ENCODE results near the gene RNF208.

RNF208 gene

GRCh38 chr9:137237759-137238726 is 16.0 kb upstream of the RNF208 start:
- DNase-seq: peak; percentile 84

- DNase-seq: no peak
Observed at GRCh38 chr9:137236936-137237421, 14.9 kb upstream of the RNF208 start.

GRCh38 chr9:137236238-137236935 is 14.3 kb upstream of the RNF208 start:
- peak; percentile 82 for DNase-seq

DNA sequence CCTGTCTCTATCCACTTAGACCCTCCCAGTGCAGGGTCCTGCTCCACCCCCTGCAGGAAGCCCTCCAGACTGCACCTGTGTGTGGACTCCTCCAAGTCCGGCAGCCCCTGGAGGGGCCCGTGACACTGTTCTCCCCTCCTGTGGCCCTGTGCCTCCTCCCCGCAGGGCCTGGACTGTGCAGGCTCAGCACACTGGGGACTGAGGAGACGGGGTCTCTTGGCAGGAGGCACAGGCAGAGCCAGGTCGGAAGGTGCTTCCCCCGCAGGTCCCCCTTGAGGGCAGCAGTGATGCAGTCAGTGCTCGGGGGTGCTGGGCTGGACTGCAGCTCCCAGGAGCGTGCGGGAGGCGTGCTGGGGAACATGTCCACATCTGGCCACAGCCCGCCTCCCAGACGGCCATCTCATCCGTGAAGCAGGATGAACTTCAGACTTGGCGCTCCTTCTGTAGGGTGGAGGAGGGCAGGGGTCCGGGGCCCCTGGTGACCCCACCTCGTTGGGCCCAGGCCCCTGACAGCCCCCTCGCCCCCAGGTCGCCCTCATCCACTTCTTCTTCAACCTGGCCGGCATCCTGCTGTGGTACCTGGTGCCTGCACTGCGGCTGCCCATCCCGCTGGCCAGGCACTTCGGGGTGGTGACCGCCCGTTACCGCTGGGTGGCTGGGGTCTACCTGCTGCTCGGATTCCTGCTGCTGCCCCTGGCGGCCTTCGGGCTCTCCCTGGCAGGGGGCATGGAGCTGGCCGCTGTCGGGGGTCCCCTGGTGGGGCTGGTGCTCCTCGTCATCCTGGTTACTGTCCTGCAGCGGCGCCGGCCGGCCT is 13.6 kb upstream of the RNF208 start:
- no peak for DNase-seq

GRCh38 chr9:137234758-137235423 is 12.9 kb upstream of the RNF208 start:
- DNase-seq: no peak

GRCh38 chr9:137234055-137234697 is 12.1 kb upstream of the RNF208 start:
- DNase-seq: no peak

DNA sequence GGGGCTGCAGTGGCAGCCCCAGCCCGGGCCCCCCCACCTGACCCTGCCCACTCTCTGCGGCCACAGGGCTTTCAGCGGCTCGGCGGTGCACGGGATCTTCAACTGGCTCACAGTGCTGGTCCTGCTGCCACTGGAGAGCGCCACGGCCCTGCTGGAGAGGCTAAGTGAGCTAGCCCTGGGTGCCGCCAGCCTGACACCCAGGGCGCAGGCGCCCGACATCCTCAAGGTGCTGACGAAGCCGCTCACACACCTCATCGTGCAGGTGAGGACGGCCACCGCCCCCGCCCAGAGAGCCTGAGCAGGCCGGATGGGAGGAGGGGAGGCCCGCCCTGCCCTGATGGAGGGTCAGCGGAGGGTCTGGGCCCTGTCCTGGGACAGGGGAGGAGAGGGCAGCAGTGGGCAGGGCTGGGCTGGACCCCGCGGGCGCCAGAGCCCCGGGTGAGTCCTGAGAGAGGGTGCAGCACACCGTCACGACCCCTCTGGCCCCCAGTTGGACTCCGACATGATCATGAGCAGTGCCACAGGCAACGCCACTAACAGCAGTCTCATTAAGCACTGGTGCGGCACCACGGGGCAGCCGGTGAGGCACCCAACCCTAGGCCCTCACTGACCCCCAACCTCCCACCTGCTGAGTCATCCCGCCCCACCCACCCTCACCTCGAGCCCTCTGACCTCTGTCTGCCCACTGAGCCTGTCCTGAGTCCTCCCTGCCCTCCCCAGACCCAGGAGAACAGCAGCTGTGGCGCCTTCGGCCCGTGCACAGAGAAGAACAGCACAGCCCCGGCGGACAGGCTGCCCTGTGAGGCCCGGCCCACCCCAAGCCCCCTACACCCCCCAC is 11.3 kb upstream of the RNF208 start:
- peak; percentile 32 for DNase-seq

GRCh38 chr9:137232510-137232909 is 10.5 kb upstream of the RNF208 start:
- no peak for DNase-seq

DNA sequence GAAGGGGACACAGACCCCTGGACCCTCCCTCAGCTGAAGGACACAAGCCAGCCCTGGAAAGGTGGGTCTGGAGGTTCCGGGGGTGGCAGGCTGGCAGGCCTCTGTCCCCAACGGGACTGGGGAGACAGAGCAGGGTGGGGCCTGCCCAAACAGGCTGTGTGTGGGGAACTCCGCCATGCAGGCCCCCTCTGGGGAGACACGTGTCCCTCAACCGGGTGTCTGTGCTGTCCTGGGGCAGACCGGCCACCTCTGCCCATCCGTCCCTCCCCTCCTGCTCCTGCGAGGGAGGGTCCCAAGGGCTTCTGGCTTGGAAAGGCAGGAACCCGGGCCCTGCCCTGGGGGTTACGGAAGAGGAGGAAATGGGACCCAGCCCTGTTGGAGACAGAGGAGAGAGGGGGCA is 10.1 kb upstream of the RNF208 start:
- no peak for DNase-seq

DNA sequence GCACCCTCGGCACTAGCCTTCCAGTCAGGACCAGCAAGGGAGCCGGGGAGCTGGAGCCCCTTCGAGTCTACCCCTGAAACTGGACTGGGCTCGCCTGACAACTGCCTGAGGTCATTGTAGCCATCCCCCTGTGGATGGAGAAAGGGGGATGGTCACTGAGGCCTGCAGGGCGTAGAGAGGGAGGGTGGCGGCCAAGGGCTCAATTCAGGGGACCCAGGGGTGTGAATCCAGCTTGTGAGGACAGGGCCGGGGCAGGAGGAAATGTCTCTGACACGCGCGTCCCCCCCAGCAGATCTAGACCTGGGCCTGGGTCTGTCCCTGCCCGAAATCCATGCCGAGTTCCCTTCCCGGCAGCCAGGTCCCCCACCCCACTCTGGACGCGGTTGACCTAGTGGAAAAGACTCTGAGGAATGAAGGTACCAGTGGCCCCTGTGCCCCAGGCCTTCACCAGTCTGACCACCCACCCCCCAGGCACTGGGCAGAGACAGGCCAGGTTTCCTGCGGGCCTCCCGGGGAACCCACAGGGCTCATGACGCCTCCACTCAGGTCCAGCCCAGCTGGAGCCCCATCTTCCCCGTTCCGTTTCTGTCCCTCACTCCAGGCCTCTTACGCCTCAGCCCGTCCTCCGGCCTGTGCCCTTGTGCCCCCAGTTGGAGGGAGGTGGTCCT is 9.5 kb upstream of the RNF208 start:
- no peak for DNase-seq

DNA sequence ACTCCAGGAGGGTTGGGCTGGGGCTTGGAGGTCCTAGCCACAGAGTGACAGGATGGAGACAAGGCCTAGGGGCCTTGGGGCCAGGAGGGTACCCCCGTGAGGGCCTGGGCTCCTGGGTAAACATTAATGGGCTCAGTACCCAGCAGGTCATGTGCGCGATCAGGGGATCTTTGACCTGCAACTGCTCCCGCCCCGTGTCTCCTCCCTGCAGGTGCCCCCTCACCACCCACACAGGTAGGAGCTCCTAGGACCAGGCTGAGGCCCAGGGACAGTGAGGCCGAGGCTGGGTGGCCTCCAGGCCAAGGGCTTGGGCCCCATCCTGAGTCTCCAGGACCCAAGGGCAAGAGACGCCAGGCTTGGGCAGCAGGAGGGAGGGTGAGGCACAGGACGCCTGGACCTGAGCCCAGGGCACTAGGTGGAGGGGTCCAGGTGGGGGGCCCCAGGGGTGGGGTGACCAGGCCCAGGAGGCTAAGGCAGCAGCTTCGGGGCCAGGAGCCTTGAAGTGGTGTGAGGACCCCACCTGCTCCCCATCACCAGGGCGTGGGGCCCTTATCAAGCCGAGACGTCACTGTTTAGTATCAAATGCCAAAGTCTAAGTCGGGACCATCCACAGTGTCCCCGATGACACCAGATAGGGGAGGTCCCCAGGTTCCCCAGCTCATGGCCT is 8.8 kb upstream of the RNF208 start, which contains the start of gene SLC34A3:
Gene SLC34A3, plus strand, starts transcription at position 197 of the 667 bp plus-strand sequence. CDS start 802 bp downstream, outside the sequence.
- DNase-seq: no peak

DNA sequence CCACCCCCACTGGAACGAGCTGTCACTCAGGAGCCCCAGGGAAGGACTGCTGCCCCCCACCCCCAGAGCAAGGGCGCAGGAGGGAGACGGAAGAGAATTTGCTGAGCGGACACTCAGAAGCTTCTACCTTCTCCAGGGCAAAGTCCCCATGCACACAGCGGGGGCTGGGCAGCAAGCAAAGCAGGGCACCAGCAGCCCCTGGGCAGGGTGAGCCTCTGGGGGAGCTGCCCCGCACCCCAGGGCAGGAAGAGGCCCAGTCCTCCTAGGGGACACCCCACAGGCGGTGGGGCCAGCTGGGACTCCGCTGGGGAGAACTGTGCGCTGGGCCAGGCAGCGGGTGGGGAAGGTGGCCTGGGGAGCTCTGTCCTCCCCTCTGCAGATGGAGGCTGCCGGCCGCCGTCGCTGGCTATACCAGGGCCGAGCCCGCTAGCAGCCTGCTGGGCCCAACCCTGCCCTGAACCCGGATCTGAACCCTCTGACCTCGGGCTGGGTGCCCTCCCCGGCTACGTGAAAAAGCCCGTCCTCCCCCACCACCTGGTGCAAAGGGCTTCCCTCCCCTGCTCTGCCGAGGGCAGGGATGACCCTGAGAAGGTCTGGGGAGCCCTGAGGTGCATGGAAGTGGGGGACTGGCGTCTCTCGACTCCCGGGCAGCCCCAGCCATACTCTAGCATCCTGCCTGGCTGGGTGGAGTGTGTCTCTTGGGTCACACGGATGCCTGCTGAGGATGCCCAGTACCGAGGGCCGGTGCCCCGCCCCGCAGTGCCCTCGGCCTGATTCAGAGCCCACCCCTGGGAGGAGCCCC is 8.1 kb upstream of the RNF208 start:
- no peak for DNase-seq

DNA sequence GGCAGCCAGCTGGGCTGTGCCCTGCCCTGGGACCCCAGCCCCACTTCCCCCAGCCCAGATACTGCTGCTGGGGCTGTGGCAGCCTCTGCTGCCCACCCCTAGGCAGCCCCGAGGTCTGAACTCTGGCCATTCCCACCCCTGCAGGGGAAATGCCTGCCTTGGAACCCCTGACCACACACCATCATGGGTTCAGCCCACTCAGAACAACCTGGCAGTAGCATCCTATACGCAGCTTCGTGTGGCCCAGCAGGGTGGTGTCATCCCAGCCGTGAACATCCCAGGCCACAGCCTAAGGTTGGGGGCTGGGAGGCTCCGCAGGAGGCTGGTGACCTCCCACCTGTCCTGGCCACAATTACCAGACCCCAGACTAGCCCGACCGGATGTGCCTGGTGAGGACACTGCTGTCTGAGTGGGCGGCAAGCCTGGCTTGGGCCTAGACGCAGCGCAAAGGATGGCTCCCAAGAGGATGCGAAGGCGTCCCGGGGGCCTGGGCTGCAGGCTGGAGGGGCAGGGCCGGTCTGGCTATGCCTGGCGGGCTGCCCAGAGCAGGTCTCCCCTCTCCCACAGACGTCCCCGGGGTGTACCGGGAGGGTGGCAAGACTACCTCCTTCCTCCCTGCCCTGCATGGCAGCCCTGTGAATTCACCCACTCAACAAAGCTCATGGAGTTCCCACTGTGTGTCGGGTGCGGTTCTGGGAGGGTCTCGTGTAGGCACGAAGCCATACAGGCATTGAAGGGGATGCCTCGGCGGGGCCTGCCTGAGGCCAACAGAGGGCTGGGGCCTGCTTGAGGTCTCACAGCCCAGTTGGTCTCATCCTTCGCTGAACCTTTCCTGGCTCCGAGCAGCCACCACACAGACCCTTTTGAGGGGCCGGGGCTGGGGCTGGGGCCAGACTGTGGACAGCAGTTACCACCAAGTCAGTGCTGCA is 7.2 kb upstream of the RNF208 start:
- DNase-seq: no peak

GRCh38 chr9:137228506-137228967 is 6.5 kb upstream of the RNF208 start:
- no peak for DNase-seq

DNA sequence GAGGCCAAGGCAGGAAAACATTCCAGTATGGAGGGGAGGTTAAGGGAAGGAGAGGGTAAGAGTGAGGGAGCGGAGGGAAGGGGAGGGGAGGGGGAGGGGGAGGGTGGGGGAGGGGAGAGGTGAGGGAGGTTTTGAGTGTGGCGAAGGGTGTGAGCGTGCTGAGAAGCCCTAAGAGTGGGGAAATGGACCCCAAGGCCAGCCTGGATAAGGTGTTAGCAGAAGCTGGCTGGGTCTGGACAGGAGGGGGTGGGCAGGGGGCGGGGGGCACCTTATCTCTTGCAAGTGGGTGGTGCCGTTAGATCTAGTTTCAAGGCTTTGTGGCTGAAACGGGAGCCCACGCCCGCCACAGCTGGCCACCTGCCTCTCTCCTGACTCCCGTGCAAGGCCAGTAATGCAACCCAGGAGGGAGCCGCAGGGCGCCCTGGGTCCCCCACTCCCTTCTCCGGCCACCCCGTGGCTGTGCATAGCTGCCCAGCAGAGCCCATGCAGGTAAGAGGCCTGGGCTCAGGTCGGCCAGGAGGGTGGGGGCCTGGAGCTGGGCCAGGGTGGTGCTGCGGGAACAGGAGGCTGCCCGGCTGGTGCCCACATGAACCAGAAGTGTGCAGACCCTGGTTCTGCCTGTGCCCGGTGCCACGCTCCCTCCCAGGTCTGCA is 5.9 kb upstream of the RNF208 start:
- DNase-seq: no peak

- DNase-seq: peak; percentile 71
Observed at GRCh38 chr9:137227054-137227852, 5.2 kb upstream of the RNF208 start, which contains the start of gene RNF224. RNF224 (plus strand) TSS chr9:137227502; CDS start chr9:137228336, 834 bp downstream.

All from NCI-H774 (cell line).